COR-L47 (cell line): ENCODE measurements around the gene RARS1.

Experiments used
- DNase-seq: peaks from one replicate; lab custom pipeline; 2025; lab: John Stamatoyannopoulos, UW

RARS1 gene

GRCh38 chr5:168557389-168557788 lies 71.1 kb downstream of the RARS1 start:
- DNase-seq = no peak

GRCh38 chr5:168562279-168562678 lies 76.0 kb downstream of the RARS1 start:
- no peak for DNase-seq

GRCh38 chr5:168563959-168564358 lies 77.7 kb downstream of the RARS1 start:
- no peak for DNase-seq

GRCh38 chr5:168568738-168569137 lies 82.5 kb downstream of the RARS1 start:
- no peak for DNase-seq
